Measurements from ENCODE around the gene TSGA10. TPM values are rescaled to one million over a fixed set of nuclear protein-coding genes. Genes with fewer than 3 reads are reported as not detected.

Gene TSGA10
- total RNA-seq, 1 donor from 2014 or later, result 3.7 TPM

DNA sequence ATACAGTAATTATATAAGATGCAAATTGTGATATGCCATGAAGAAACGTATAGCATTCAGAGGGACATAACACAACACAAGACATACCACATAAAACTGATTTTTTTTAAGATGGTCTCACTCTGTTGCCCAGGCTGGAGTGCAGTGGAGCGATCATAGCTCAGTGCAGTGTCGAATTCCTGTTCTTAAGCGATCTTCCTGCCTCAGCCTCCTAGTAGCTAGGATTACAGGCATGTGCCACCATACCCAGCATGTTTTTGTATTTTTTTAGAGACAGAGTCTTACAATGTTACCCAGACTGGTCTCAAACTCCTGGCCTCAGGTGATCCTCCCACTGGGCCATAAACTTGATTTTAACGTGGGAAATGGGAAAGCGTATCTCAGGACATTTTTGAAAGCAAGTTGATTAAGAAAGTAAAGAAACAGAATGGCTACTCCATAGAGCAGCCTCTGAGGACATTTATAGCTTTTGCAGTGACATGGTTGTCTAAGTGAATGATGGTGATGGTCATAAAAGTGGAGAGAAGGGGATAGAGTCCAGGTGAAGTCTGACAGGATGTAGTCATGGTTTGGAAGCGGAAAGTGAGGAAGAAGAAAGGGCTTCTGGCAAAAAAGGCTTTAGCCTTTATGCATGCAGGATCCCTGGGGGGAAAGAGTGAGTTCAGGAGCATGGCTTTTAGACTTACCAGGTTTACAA lies 2.4 kb downstream of the TSGA10 start:
- H3K27me3 ChIP-seq, result no peaks in the 10 kb centered on the region
- TF ChIP-seq POLR2A (IDR thresholded peaks at IDR 0.05), result no peak
- TF ChIP-seq, protein P1, sequence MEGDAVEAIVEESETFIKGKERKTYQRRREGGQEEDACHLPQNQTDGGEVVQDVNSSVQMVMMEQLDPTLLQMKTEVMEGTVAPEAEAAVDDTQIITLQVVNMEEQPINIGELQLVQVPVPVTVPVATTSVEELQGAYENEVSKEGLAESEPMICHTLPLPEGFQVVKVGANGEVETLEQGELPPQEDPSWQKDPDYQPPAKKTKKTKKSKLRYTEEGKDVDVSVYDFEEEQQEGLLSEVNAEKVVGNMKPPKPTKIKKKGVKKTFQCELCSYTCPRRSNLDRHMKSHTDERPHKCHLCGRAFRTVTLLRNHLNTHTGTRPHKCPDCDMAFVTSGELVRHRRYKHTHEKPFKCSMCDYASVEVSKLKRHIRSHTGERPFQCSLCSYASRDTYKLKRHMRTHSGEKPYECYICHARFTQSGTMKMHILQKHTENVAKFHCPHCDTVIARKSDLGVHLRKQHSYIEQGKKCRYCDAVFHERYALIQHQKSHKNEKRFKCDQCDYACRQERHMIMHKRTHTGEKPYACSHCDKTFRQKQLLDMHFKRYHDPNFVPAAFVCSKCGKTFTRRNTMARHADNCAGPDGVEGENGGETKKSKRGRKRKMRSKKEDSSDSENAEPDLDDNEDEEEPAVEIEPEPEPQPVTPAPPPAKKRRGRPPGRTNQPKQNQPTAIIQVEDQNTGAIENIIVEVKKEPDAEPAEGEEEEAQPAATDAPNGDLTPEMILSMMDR (IDR thresholded peaks at IDR 0.05), result no peak
- TF ChIP-seq POLR2AphosphoS5 (IDR thresholded peaks at IDR 0.05; ENCODE audit: insufficient read depth in 1 of 2, low read depth in 1 of 2), result no peak
- H3K36me3 ChIP-seq, result no peaks in the 10 kb centered on the region
- intact Hi-C loops (cut with DNase I), result no loop called here
- peaks cover 33% of the 10 kb centered on the region for H3K4me1 ChIP-seq
- no peak for DNase-seq (ENCODE audit: extremely low spot score in 2 of 2)
- H3K9me3 ChIP-seq, result no peaks in the 10 kb centered on the region
- no peak overlapping the region for H3K27ac ChIP-seq
- H3K4me3 ChIP-seq, result no peak overlapping the region

DNA sequence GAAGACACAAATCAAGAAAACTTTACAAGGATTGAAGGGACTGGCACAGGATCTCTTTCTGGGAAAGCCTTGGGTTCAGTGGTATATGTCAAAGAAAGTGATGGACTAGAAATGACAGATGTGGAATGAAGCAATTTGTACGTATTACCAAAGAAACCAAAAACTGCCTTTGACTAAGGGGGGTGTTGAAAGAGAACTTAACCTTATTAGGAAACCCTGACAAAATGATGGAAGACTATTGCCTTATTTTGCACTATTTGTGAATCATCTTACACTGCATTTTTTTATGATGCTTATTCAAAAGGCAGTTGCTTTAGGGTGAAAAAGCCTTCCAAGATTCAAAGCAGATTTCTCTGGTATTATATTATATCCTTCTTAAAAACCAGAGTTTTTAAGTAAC lies 4.0 kb downstream of the TSGA10 start:
- Histone ChIP-seq H3K27me3 (no peaks in the 10 kb centered on the region), H3K9me3 (no peaks in the 10 kb centered on the region), H3K4me1 (peaks cover 17% of the 10 kb centered on the region), H3K27ac (no peak overlapping the region), H3K4me3 (no peak overlapping the region), H3K36me3 (no peaks in the 10 kb centered on the region)
- no peak for DNase-seq (ENCODE audit: extremely low spot score in 2 of 2)
- TF ChIP-seq, protein P1 (IDR thresholded peaks at IDR 0.05), result no peak
- TF ChIP-seq POLR2AphosphoS5 (IDR thresholded peaks at IDR 0.05; ENCODE audit: insufficient read depth in 1 of 2, low read depth in 1 of 2) (no peak), POLR2A (IDR thresholded peaks at IDR 0.05) (no peak)
- intact Hi-C loops (cut with DNase I), result no loop called here

DNA sequence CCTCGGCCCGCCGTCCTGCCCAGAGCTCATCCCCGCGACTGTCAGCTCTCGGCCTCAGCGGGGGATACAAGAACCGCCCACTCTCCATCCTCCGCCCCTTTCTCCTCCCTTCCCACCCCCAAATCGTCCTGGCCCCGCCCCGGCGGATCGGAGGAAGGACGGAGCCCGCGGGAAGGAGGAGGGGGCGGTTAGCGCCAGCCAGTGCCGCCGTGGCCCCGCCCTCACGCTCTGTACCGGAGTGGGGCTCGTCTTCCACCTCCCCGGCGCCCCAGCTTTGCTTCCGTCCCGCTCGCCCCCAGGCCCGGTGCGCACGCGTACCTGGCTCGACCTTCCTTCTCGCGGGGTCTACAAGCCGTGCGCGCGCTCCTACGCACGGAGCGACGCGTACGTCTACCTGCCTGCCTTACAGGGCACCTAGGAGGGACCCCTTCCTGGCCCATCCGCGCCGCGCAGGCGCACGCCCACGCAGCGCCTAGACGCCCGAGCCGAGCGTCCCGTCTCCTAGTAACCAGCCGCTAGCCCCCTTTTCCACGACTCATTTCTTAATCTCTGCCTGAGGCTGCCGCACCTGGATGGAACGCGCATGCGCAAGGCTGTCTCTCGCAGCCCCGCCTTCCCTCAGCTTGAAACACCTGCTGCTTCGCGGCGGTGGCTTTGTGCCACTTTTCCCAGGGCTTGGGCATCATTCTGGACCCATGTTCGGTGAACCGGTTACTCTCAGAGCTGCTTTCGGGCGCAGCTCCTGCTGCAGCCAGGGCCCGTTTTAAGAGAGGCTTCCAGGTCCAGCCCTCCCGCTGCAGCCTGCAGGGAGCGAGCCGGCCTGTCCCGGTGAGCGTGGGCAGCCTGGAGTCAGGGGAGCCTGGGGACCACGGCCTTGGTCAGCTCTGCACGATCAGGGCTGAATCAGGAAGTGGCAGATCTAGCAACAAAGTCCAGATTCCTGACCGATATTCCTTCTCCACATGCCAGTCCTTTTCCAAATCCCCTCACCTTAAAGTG lies 13.3 kb downstream of the TSGA10 start, which contains the start of gene C2orf15:
TSS of gene C2orf15 (plus strand) at position 598 of the 999 bp plus-strand sequence. CDS start 8,852 bp downstream, outside the sequence.
- Histone ChIP-seq H3K4me3 (peak within 1 kb of the TSS; percentile 61 to 78), H3K27me3 (no peaks in the 10 kb centered on the region), H3K4me1 (peaks cover 17% of the 10 kb centered on the region), H3K9me3 (no peaks in the 10 kb centered on the region), H3K36me3 (no peaks in the 10 kb centered on the region), H3K27ac (peak within 1 kb of the TSS; percentile 89)
- TF ChIP-seq POLR2AphosphoS5 (IDR thresholded peaks at IDR 0.05; ENCODE audit: insufficient read depth in 1 of 2, low read depth in 1 of 2) (peak; percentile 52 to 96), POLR2A (IDR thresholded peaks at IDR 0.05) (peak; percentile 83 to 91)
- TF ChIP-seq, protein P1 (IDR thresholded peaks at IDR 0.05), result no peak
- intact Hi-C loops (cut with DNase I), result no loop called here
- peak in 1 of 2 donors; percentile 92 for DNase-seq (ENCODE audit: extremely low spot score in 2 of 2)

DNA sequence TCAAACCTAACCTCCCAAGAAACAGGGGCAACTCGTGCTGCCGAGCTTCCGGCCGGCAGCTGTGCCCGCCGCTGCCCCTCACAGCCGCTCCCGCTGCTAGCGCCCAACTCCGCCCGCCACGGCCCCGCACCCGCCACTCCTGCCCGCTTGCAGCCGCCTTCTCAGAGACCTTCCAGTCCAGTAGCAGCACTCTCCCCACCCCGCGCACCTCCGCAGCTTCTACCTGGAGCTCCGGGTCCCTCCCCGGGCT lies 14.0 kb downstream of the TSGA10 start:
- DNase-seq (ENCODE audit: extremely low spot score in 2 of 2), result no peak
- H3K27ac ChIP-seq, result peak overlapping the region; percentile 89
- H3K4me3 ChIP-seq, result peak overlapping the region; percentile 61 to 78
- H3K36me3 ChIP-seq, result no peaks in the 10 kb centered on the region
- no peaks in the 10 kb centered on the region for H3K27me3 ChIP-seq
- no peaks in the 10 kb centered on the region for H3K9me3 ChIP-seq
- intact Hi-C loops (cut with DNase I), result no loop called here
- no peak for TF ChIP-seq POLR2AphosphoS5 (IDR thresholded peaks at IDR 0.05; ENCODE audit: insufficient read depth in 1 of 2, low read depth in 1 of 2)
- TF ChIP-seq, protein P1 (IDR thresholded peaks at IDR 0.05), result no peak
- no peak for TF ChIP-seq POLR2A (IDR thresholded peaks at IDR 0.05)
- H3K4me1 ChIP-seq, result peaks cover 17% of the 10 kb centered on the region

Measured in vagina (tissue), 2 donors.